KG1 (cell line): ENCODE results near the gene SPOCK2.

Experiments
- DNase-seq: peaks from one replicate; lab custom pipeline; 2025; lab: John Stamatoyannopoulos, UW

Gene SPOCK2

GRCh38 chr10:72058347-72058898 lies 29.9 kb downstream of the SPOCK2 start:
- no peak for DNase-seq

GRCh38 chr10:72056932-72057751 lies 31.2 kb downstream of the SPOCK2 start:
- no peak for DNase-seq

GRCh38 chr10:72056113-72056512 lies 32.2 kb downstream of the SPOCK2 start:
- DNase-seq, result no peak

DNA sequence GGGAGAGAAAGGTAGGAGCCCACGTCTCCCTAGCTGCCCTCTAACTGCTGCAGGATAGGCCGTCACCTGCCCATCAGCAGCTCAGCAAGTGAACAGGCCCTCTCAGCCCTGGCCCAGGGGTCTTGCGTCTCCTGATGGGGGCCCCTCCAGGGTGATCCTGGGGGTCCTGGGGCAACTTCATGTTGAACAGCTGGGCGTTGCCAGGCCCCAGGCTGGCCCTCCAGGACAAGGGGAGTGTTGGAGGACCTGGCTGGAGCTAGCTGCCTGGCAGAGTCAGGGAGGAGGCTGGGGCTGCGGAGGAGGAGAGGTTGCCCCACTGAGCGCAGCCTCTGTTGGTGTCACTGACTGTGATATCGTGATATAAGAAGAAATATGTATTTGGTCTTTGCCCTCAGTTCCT lies 34.7 kb downstream of the SPOCK2 start:
- no peak for DNase-seq

- DNase-seq, result no peak
Observed at GRCh38 chr10:72050873-72051272, 37.5 kb downstream of the SPOCK2 start.

DNA sequence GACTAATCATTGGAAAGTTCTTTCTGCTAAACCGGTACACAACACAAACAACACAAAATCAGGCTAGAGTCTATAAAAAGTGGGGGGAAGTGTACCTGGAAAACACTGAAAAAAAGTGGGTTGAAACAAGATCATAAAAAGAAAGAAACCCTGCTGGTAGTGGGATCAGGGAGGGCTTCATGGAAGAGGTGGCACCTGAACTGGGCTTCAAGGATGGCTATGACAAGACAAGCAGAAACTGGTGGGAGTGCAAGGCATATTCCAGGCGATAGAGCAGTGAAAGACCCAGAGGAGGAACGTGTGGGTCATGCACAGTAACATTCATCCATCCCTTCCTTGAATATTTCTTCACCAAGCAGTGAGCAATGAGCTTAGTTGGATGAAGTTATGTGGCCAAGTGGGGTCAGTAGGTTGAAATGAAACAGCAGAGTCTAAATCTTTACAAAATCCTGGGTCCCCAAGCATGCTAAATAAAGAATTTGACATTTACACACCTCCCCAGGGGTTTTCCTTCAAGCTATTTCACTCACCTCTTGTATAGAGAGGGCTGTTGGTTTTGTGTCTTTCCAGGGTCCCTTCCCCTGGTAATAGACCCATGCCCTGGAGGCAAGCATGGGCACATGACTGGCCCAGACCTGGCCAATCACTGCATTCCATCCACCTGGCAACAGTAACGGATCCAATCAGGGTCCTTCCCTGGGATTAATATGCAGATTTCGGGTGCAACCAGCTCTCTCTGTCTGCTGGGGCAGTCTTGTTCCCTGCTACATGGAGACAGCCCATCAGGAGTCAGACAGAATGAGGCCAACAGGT lies 38.2 kb downstream of the SPOCK2 start:
- DNase-seq, result no peak

GRCh38 chr10:72049472-72049871 lies 38.9 kb downstream of the SPOCK2 start:
- no peak for DNase-seq

GRCh38 chr10:72048450-72049124 lies 39.8 kb downstream of the SPOCK2 start:
- DNase-seq, result peak; percentile 96

DNA sequence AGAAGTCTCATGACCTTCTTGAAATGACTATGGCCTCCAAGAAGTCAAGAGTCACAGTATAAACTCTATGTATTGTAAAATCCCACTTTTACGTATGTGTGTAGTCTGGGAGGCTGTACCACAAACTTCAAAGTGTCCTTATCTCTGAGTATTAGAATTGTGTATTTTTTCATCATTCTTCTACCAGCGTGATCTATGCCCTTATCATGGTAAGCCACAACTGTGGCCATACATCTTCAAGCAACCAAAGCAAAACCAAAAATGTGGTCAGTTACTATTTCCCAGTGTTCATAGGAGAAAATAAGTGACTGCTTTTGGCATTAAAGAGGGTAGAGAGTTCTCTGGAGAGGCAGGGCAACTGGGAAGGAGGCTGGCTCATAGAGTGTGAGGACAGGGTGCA lies 42.8 kb downstream of the SPOCK2 start:
- no peak for DNase-seq

DNA sequence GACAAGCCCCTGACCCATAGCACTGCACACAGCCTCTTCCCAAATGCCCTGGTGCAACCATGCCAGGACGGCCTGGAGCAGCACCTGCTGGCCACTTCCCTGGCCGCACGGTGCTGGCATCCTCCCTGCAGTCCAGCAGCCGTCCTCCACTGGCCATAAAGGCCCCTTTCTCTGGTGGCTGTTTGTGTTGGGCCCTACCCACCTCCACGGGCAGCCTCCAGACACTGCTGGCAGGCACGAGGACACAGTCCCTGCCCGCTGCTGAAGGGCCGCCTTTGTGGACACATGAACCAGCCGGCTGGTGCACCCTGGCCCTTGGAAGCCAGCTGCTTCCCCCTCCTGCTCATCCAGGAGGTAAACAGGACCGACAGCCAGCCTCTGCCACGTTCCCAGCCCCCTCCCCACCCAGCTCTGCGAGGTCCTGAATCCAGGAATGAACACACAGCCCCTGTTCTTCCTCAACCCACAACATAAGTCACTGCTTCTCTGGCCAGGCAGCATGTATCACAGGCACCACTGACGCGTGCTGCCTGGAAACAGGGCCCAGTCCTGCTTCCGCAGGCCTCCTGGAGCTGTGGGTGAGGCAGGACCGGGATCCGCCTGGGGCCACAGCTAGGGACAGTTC lies 43.8 kb downstream of the SPOCK2 start:
- no peak for DNase-seq

DNA sequence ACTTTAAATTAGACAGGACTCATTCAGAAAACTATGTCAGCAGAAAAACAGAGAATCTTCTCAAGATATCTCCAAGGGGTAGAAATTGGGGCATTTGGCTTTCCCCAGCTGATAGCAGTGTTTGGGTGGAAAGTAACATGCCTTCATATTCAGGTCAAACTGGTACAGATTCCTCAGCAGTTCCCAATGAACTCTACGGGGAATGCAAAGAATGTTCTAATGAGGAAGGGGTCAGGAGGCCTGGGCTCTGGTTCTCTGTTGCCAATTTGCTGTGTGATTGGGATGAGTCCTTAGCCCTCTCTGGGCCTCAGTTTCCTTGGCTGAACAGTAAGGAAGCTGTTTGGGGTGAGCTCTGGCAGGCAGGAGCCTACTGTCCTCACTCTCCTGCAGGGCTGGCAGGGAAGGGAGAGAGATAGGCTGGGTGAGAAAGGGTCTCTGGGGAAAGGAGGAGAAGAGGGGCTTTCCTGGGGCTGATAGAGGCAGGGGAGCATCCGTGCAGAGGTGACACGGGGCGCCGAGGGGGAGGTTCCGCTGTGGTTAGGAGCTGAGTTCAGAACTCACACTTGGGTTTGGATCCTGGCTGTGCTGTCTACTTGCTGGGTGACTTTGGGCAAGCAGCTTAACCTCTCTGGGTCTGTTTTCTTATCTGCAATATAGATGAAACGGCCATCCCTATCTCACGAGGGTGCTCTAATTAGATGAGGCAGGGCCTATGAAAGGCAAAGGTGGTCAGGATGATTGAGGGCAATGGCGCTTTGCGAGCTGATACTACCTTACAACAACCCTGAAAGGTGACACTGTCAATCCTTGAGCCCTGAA lies 45.1 kb downstream of the SPOCK2 start:
- DNase-seq, result no peak

- no peak for DNase-seq
Observed at GRCh38 chr10:72041491-72041890, 46.9 kb downstream of the SPOCK2 start.

- no peak for DNase-seq
Observed at GRCh38 chr10:72039377-72039776, 49.0 kb downstream of the SPOCK2 start.

DNA sequence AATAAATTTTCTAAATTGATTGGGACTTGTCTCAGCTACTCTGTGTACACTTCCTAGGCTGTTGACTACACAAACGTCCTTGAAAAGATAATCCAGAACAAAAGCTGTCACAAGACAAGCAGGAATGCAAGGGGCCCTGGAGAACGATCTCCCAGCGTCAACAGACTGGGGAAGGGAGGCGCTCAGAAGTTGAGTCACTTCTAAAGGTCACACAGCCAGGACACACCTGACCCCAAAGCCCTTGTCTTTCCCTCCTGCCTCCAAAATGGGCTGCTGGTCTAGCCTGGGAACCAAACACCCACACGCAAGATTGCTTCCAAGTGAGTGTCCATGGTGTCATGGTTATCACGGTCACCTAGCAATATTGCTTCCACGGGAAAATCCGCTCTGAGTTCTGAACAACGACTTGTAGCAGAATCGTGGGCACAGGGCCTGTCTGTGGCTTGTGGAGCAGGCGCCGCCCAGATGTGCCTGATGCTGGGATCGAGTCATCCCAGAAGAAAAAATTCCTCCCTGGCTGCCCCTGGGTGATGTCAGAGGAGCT lies 49.8 kb downstream of the SPOCK2 start:
- no peak for DNase-seq

DNA sequence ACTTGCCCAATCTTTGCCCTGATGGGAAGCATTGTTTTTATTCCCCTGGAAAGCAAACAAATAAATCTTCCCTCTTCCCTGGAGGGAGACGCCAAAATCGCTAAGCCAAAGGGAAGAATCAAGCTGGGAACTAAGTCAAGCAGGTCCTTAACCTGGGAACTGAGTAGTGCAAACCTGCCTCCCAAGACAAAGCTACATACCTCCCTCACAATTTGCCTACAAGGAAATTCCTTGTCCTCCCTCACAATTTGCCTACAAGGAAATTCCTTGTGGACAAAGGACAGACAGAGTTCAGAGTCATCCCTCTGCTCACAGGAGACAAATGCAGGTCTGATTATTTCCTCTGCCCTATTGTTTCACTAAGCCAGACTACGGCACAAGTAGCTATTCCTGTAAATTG lies 50.5 kb downstream of the SPOCK2 start:
- no peak for DNase-seq

- DNase-seq, result no peak
Observed at GRCh38 chr10:72037266-72037665, 51.1 kb downstream of the SPOCK2 start.

DNA sequence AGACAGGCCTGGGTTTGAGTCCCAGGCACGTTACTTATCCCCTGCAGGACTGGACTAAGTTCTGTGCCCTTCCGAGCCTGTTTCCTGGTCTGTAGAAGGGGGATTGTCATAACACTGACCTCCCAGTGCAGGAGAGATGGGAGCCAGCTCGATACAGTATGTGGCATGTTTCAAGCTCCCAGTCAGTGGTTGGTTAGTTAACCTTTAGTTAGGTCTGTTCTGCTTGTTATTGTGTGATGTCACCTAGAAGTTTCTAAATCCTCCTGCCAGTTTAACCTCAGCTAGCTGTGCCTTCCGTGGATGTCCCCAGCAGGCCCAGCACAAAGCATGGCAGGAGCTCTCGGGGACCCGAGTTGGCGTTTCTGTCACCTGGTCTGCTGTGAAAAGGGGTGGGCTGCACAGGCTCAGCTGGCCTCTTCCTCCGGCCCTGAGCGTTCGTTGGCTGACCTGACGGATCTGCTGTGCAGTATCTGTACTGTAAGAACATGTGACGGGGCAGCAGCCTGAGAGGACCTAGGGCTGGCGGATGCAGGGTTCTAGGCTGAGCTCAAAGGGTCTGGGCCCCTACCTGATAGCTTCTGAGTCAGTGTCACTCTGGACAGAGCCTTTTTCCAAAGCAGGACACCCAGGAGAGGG lies 53.0 kb downstream of the SPOCK2 start:
- no peak for DNase-seq

- no peak for DNase-seq
Observed at GRCh38 chr10:72034761-72035160, 53.6 kb downstream of the SPOCK2 start.

DNA sequence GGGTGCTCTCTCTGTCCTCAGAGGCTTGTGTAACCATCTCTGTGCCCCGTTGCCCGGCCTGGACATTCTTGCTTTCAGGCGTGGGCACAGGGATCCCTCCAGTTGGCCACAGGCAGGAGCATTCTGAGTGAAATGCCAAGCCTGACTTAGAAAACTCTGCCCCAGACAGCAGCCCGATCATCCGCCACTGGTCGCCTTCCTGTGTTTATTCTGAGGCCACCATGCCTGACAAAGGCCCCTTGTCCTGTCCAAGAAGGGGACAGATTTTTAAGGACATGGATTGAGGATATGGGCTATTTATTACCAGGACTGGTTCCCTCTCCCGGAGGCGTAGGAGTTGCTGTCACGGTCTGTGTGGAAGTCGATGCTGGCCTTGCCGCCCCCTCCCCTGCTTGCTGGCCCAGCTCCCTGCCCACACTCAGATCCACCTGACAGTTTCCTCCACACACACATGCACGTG lies 54.3 kb downstream of the SPOCK2 start:
- no peak for DNase-seq
